Measurements from ENCODE around the gene ZNF337. TPM values are rescaled to one million over a fixed set of nuclear protein-coding genes. Genes with fewer than 3 reads are reported as not detected.

Gene ZNF337
- total and polyA plus RNA-seq, 10 of the 15 experiments (the other 5 are each of a cell fraction or from before 2014, with no cell fraction given) = 0.60 to 16.8 (median 9.1) TPM

- TF ChIP-seq NR2F1 (conservative IDR thresholded peaks at IDR 0.05) (peak; percentile 74; the same call in 1 of the 2 replicates), YBX1 (IDR thresholded peaks at IDR 0.05) (no peak), PML (IDR thresholded peaks at IDR 0.05; ENCODE audit: low read length) (peak; percentile 78), JUND (IDR thresholded peaks at IDR 0.05; ENCODE audit: low read depth, low read length) (no peak), ZNF274 (IDR thresholded peaks at IDR 0.05; ENCODE audit: insufficient read depth, insufficient read length) (no peak), ATF7 (IDR thresholded peaks at IDR 0.05; ENCODE audit: low read depth) (0 out of 2 replicates have a peak, but pooled peaks have one; percentile 34), HCFC1 (IDR thresholded peaks at IDR 0.05; ENCODE audit: low read length) (peak; percentile 99), KAT2A (conservative IDR thresholded peaks at IDR 0.05; ENCODE audit: control insufficient read depth, low read depth, low read length) (no peak), NR2C1 (IDR thresholded peaks at IDR 0.05) (peak; percentile 91), SMARCA5 (IDR thresholded peaks at IDR 0.05) (peak; percentile 23; the same call in 1 of the 2 replicates), SP1 (IDR thresholded peaks at IDR 0.05; ENCODE audit: low read depth, low read length) (peak; percentile 31), TBL1XR1 (IDR thresholded peaks at IDR 0.05; ENCODE audit: low read depth, low read length) (peak; percentile 59; the same call in 1 of the 2 replicates), ZNF207 (IDR thresholded peaks at IDR 0.05; ENCODE audit: borderline replicate concordance) (peak; percentile 93), MEF2B (IDR thresholded peaks at IDR 0.05; ENCODE audit: partially characterized antibody, poor library complexity, severe bottlenecking) (no peak), TAF1 (IDR thresholded peaks at IDR 0.05; ENCODE audit: borderline replicate concordance, low read depth, low read length) (peak; percentile 11; the same call in 1 of the 2 replicates), PAX8 (IDR thresholded peaks at IDR 0.05) (no peak), RUNX3 (IDR thresholded peaks at IDR 0.05; ENCODE audit: low read length) (peak; percentile 21; the same call in 1 of the 2 replicates), SUZ12 (IDR thresholded peaks at IDR 0.05; ENCODE audit: unreplicated experiment) (no peak), ELK1 (IDR thresholded peaks at IDR 0.05; ENCODE audit: low read depth, low read length) (peak; percentile 93), STAT1 (conservative IDR thresholded peaks at IDR 0.05) (0 out of 2 replicates have a peak, but pooled peaks have one; percentile 79), SMAD1 (IDR thresholded peaks at IDR 0.05; ENCODE audit: low read depth, partially characterized antibody) (no peak), NFXL1 (IDR thresholded peaks at IDR 0.05; ENCODE audit: borderline replicate concordance) (no peak), BACH1 (IDR thresholded peaks at IDR 0.05; ENCODE audit: borderline replicate concordance) (no peak), CREB1 (IDR thresholded peaks at IDR 0.05; ENCODE audit: low read depth) (peak; percentile 94), MXI1 (IDR thresholded peaks at IDR 0.05; ENCODE audit: low read depth, low read length) (0 out of 2 replicates have a peak, but pooled peaks have one; percentile 14), RCOR1 (conservative IDR thresholded peaks at IDR 0.05; ENCODE audit: low read depth, low read length) (0 out of 2 replicates have a peak, but pooled peaks have one; percentile 31)
- TF ChIP-seq, protein P1, sequence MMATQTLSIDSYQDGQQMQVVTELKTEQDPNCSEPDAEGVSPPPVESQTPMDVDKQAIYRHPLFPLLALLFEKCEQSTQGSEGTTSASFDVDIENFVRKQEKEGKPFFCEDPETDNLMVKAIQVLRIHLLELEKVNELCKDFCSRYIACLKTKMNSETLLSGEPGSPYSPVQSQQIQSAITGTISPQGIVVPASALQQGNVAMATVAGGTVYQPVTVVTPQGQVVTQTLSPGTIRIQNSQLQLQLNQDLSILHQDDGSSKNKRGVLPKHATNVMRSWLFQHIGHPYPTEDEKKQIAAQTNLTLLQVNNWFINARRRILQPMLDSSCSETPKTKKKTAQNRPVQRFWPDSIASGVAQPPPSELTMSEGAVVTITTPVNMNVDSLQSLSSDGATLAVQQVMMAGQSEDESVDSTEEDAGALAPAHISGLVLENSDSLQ (IDR thresholded peaks at IDR 0.05) = peak; percentile 71
- TF ChIP-seq, protein P2, sequence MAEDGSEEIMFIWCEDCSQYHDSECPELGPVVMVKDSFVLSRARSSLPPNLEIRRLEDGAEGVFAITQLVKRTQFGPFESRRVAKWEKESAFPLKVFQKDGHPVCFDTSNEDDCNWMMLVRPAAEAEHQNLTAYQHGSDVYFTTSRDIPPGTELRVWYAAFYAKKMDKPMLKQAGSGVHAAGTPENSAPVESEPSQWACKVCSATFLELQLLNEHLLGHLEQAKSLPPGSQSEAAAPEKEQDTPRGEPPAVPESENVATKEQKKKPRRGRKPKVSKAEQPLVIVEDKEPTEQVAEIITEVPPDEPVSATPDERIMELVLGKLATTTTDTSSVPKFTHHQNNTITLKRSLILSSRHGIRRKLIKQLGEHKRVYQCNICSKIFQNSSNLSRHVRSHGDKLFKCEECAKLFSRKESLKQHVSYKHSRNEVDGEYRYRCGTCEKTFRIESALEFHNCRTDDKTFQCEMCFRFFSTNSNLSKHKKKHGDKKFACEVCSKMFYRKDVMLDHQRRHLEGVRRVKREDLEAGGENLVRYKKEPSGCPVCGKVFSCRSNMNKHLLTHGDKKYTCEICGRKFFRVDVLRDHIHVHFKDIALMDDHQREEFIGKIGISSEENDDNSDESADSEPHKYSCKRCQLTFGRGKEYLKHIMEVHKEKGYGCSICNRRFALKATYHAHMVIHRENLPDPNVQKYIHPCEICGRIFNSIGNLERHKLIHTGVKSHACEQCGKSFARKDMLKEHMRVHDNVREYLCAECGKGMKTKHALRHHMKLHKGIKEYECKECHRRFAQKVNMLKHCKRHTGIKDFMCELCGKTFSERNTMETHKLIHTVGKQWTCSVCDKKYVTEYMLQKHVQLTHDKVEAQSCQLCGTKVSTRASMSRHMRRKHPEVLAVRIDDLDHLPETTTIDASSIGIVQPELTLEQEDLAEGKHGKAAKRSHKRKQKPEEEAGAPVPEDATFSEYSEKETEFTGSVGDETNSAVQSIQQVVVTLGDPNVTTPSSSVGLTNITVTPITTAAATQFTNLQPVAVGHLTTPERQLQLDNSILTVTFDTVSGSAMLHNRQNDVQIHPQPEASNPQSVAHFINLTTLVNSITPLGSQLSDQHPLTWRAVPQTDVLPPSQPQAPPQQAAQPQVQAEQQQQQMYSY (CRISPR knock-in tag; IDR thresholded peaks at IDR 0.05) = no peak
These were observed at the start of gene ZNF337 (continued) for GRCh38 chr20:25696371-25697131.
